HEK293 (cell line): ENCODE data around the gene EFNA2.

Source experiments
- CTCF ChIA-PET: fragments of 350-600 bp; formaldehyde crosslinking; extraction: SDS; loops from one replicate; lab custom pipeline; 2021; ENCODE audit warnings: antibody characterized with exemption; lab: Yijun Ruan, JAX
- POLR2A ChIA-PET: fragments of 300-600 bp; formaldehyde crosslinking; extraction: SDS; loops from one replicate; lab custom pipeline; 2020; ENCODE audit warnings: antibody characterized with exemption, inconsistent platforms; lab: Yijun Ruan, JAX
- H3K27ac ChIP-seq: fragments of 200-500 bp; sonication (Bioruptor generic); 2 replicates; pipeline ENCODE4 v1.5.1; 2014; ENCODE audit warnings: low read depth, low read length, control low read depth, inconsistent platforms; ENCODE audit errors: extremely low read depth
- H3K36me3 ChIP-seq, 2 experiments: fragments of 200-500 bp in 1 of 2; sonication (Bioruptor generic) in 1 of 2; 1 replicate in 1 of 2; 2 replicates in 1 of 2; pipeline ENCODE4 v1.5.1; 2014 to 2017; ENCODE audit warnings: inconsistent platforms in 2 of 2, low read length in 2 of 2; ENCODE audit not compliant: control insufficient read depth in 2 of 2, insufficient read depth in 1 of 2
- H3K4me1 ChIP-seq: fragments of 200-500 bp; sonication (Bioruptor generic); 2 replicates; pipeline ENCODE4 v1.5.1; 2014; ENCODE audit warnings: mild to moderate bottlenecking, low read length, inconsistent platforms; ENCODE audit not compliant: control insufficient read depth, insufficient read depth
- H3K4me3 ChIP-seq: 2 replicates; pipeline ENCODE4 v1.5.1; 2011; ENCODE audit warnings: low read depth, mild to moderate bottlenecking, control low read depth, low read length, moderate library complexity
- H3K9me3 ChIP-seq: fragments of 200-500 bp; sonication (Bioruptor generic); 2 replicates; pipeline ENCODE4 v1.5.1; 2014; ENCODE audit warnings: low read depth, low read length, inconsistent platforms; ENCODE audit not compliant: control insufficient read depth, insufficient read depth
- GLIS2 ChIP-seq: fragments of 450-650 bp; formaldehyde crosslinking; IDR thresholded peaks from 2 replicates; pipeline ENCODE4 v1.5.1; 2016; ENCODE audit warnings: missing biosample characterization, missing genetic modification characterization
- KLF10 ChIP-seq: fragments of 450-650 bp; IDR thresholded peaks from 2 replicates; pipeline ENCODE4 v1.5.1; 2018; ENCODE audit warnings: missing biosample characterization, mild to moderate bottlenecking, missing genetic modification characterization
- PRDM1 ChIP-seq: fragments of 450-650 bp; formaldehyde crosslinking; IDR thresholded peaks from 2 replicates; pipeline ENCODE4; 2016; ENCODE audit warnings: missing biosample characterization, missing genetic modification characterization
- SALL2 ChIP-seq: fragments of 450-650 bp; formaldehyde crosslinking; IDR thresholded peaks from 2 replicates; pipeline ENCODE4 v1.5.0; 2017; ENCODE audit warnings: missing biosample characterization, mild to moderate bottlenecking, missing genetic modification characterization, borderline replicate concordance
- SP2 ChIP-seq: fragments of 450-650 bp; formaldehyde crosslinking; IDR thresholded peaks from 2 replicates; pipeline ENCODE4 v1.5.1; 2016; ENCODE audit warnings: missing biosample characterization, missing genetic modification characterization
- ZIC2 ChIP-seq: fragments of 450-650 bp; formaldehyde crosslinking; IDR thresholded peaks from 2 replicates; pipeline ENCODE4 v1.5.1; 2016; ENCODE audit warnings: missing biosample characterization, missing genetic modification characterization
- ZNF341 ChIP-seq: fragments of 450-650 bp; formaldehyde crosslinking; IDR thresholded peaks from 2 replicates; pipeline ENCODE4; 2016; ENCODE audit warnings: low read depth, missing biosample characterization, missing genetic modification characterization
- ZNF354C ChIP-seq: fragments of 450-650 bp; formaldehyde crosslinking; IDR thresholded peaks from 2 replicates; pipeline ENCODE4 v1.5.1; 2016; ENCODE audit warnings: missing biosample characterization, missing genetic modification characterization, low read depth, borderline replicate concordance
- ZNF473 ChIP-seq: fragments of 450-650 bp; formaldehyde crosslinking; IDR thresholded peaks from 2 replicates; pipeline ENCODE4 v1.5.1; 2017; ENCODE audit warnings: missing biosample characterization, missing genetic modification characterization
- TF ChIP-seq, protein P1 (sequence below): fragments of 450-650 bp; formaldehyde crosslinking; IDR thresholded peaks from 2 replicates; pipeline ENCODE4 v1.5.1; 2016; ENCODE audit warnings: missing biosample characterization, missing genetic modification characterization
- TF ChIP-seq, protein P2 (sequence below): fragments of 450-650 bp; formaldehyde crosslinking; IDR thresholded peaks from 2 replicates; pipeline ENCODE4 v1.5.1; 2017; ENCODE audit warnings: missing biosample characterization, missing genetic modification characterization
- TF ChIP-seq, protein P3 (sequence below): fragments of 450-650 bp; formaldehyde crosslinking; IDR thresholded peaks from 2 replicates; pipeline ENCODE4 v1.5.1; 2016; ENCODE audit warnings: missing biosample characterization, missing genetic modification characterization, low read depth
- TF ChIP-seq, protein P4 (sequence below): fragments of 450-650 bp; formaldehyde crosslinking; optimal IDR thresholded peaks from 2 replicates; pipeline ENCODE3; 2016; ENCODE audit warnings: missing biosample characterization, mild to moderate bottlenecking, missing genetic modification characterization
- TF ChIP-seq, protein P5 (sequence below): fragments of 450-650 bp; formaldehyde crosslinking; IDR thresholded peaks from 2 replicates; pipeline ENCODE4 v1.5.1; 2016; ENCODE audit warnings: missing biosample characterization, missing genetic modification characterization
- TF ChIP-seq, protein P6 (sequence below): fragments of 450-650 bp; formaldehyde crosslinking; IDR thresholded peaks from 2 replicates; pipeline ENCODE4 v1.5.1; 2016; ENCODE audit warnings: missing biosample characterization, missing genetic modification characterization
- TF ChIP-seq, protein P7 (sequence below): fragments of 450-650 bp; formaldehyde crosslinking; IDR thresholded peaks from 2 replicates; pipeline ENCODE4 v1.5.1; 2017; ENCODE audit warnings: missing biosample characterization, missing genetic modification characterization

The EFNA2 gene

DNA sequence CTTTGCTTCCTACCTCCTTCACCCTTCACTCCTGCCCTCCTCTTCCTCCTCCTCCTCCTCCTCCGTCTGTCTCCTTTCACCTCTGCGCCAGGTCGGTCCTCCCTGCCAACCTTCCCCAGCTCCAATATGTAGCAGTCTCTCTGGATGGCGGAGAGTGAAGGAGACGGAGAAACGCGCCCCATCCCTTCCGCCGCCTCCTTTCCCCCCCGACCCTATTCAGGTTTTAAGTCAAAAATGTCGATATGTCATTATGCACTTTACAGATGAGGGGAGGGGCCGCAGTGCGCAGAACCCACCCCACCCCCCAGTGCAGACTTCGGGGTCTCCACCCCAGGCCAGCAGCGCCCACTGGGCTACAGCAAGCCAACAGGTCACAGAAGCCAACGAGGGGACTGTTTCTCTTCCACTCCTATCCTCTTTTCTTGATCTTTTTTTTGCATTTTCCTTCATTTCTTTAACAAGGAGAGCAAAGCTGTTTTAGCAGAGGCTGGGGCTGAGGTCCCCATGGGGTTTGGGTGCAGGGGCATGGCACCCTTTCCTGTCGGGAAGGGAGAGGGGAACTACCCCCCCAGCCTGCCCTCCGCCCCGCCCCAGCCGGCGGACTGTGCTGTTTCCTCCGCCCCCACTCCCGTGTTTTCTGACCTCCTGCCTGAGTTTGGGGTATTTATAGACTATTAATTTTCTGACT, 28.1 kb upstream of the EFNA2 start (continued):
- TF ChIP-seq, protein P1, sequence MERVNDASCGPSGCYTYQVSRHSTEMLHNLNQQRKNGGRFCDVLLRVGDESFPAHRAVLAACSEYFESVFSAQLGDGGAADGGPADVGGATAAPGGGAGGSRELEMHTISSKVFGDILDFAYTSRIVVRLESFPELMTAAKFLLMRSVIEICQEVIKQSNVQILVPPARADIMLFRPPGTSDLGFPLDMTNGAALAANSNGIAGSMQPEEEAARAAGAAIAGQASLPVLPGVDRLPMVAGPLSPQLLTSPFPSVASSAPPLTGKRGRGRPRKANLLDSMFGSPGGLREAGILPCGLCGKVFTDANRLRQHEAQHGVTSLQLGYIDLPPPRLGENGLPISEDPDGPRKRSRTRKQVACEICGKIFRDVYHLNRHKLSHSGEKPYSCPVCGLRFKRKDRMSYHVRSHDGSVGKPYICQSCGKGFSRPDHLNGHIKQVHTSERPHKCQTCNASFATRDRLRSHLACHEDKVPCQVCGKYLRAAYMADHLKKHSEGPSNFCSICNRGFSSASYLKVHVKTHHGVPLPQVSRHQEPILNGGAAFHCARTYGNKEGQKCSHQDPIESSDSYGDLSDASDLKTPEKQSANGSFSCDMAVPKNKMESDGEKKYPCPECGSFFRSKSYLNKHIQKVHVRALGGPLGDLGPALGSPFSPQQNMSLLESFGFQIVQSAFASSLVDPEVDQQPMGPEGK: peak; percentile 30; the same call in 1 of the 2 replicates
- TF ChIP-seq KLF10 (tag by site-specific recombination): no peak
- TF ChIP-seq PRDM1 (tag by site-specific recombination): peak; percentile 77
- TF ChIP-seq, protein P2, sequence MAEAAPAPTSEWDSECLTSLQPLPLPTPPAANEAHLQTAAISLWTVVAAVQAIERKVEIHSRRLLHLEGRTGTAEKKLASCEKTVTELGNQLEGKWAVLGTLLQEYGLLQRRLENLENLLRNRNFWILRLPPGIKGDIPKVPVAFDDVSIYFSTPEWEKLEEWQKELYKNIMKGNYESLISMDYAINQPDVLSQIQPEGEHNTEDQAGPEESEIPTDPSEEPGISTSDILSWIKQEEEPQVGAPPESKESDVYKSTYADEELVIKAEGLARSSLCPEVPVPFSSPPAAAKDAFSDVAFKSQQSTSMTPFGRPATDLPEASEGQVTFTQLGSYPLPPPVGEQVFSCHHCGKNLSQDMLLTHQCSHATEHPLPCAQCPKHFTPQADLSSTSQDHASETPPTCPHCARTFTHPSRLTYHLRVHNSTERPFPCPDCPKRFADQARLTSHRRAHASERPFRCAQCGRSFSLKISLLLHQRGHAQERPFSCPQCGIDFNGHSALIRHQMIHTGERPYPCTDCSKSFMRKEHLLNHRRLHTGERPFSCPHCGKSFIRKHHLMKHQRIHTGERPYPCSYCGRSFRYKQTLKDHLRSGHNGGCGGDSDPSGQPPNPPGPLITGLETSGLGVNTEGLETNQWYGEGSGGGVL (tag by site-specific recombination): peak; percentile 56
- no peak for TF ChIP-seq ZNF473 (tag by site-specific recombination)

DNA sequence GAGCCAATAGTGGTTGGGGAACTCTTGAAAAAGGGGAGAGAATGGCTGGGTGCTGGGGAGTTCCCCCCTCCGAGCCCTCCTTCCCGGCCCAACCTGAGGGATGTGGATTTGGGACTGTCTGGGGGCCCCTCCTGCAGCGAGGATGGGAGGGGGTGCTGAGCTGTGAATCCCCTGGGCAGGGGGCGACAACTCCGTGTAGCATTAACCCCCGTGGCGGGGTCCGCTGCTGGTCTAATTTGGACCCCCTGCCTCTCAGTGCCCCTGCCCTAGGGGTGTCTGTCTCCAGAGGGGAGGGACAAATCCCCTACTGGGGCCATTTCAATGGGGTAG, 27.5 kb upstream of the EFNA2 start:
- POLR2A ChIA-PET: interaction anchor here (0.6 to 10.8 kb wide), 4 partner anchors 8 to 688 kb away, joined by 3 to 407 read pairs (median 4); partner anchors contain the start of gene CIRBP
- Histone ChIP-seq H3K4me3 (no peak overlapping the region), H3K4me1 (peaks cover 27% of the 10 kb centered on the region), H3K9me3 (no peaks in the 10 kb centered on the region), H3K36me3 (peaks cover 21 to 49% of the 10 kb centered on the region in 2 experiments), H3K27ac (peak overlapping the region; percentile 54)
- CTCF ChIA-PET: interaction anchor here (0.6 to 1.4 kb wide), 3 partner anchors 9 to 179 kb away, joined by 3 to 5 read pairs (median 3); no protein-coding TSS in a partner anchor
- TF ChIP-seq SALL2 (tag by site-specific recombination) (no peak), ZIC2 (peak; percentile 85), GLIS2 (tag by site-specific recombination) (peak; percentile 89), ZNF354C (no peak), ZNF341 (tag by site-specific recombination) (0 out of 2 replicates have a peak, but pooled peaks have one; percentile 19), SP2 (peak; percentile 57)
- TF ChIP-seq, protein P3, sequence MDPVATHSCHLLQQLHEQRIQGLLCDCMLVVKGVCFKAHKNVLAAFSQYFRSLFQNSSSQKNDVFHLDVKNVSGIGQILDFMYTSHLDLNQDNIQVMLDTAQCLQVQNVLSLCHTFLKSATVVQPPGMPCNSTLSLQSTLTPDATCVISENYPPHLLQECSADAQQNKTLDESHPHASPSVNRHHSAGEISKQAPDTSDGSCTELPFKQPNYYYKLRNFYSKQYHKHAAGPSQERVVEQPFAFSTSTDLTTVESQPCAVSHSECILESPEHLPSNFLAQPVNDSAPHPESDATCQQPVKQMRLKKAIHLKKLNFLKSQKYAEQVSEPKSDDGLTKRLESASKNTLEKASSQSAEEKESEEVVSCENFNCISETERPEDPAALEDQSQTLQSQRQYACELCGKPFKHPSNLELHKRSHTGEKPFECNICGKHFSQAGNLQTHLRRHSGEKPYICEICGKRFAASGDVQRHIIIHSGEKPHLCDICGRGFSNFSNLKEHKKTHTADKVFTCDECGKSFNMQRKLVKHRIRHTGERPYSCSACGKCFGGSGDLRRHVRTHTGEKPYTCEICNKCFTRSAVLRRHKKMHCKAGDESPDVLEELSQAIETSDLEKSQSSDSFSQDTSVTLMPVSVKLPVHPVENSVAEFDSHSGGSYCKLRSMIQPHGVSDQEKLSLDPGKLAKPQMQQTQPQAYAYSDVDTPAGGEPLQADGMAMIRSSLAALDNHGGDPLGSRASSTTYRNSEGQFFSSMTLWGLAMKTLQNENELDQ (tag by site-specific recombination): no peak
- TF ChIP-seq, protein P4, sequence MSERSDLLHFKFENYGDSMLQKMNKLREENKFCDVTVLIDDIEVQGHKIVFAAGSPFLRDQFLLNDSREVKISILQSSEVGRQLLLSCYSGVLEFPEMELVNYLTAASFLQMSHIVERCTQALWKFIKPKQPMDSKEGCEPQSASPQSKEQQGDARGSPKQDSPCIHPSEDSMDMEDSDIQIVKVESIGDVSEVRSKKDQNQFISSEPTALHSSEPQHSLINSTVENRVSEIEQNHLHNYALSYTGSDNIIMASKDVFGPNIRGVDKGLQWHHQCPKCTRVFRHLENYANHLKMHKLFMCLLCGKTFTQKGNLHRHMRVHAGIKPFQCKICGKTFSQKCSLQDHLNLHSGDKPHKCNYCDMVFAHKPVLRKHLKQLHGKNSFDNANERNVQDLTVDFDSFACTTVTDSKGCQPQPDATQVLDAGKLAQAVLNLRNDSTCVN (tag by site-specific recombination): no peak
- TF ChIP-seq, protein P5, sequence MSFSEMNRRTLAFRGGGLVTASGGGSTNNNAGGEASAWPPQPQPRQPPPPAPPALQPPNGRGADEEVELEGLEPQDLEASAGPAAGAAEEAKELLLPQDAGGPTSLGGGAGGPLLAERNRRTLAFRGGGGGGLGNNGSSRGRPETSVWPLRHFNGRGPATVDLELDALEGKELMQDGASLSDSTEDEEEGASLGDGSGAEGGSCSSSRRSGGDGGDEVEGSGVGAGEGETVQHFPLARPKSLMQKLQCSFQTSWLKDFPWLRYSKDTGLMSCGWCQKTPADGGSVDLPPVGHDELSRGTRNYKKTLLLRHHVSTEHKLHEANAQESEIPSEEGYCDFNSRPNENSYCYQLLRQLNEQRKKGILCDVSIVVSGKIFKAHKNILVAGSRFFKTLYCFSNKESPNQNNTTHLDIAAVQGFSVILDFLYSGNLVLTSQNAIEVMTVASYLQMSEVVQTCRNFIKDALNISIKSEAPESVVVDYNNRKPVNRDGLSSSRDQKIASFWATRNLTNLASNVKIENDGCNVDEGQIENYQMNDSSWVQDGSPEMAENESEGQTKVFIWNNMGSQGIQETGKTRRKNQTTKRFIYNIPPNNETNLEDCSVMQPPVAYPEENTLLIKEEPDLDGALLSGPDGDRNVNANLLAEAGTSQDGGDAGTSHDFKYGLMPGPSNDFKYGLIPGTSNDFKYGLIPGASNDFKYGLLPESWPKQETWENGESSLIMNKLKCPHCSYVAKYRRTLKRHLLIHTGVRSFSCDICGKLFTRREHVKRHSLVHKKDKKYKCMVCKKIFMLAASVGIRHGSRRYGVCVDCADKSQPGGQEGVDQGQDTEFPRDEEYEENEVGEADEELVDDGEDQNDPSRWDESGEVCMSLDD (tag by site-specific recombination): 0 out of 2 replicates have a peak, but pooled peaks have one; percentile 31
- TF ChIP-seq, protein P6, sequence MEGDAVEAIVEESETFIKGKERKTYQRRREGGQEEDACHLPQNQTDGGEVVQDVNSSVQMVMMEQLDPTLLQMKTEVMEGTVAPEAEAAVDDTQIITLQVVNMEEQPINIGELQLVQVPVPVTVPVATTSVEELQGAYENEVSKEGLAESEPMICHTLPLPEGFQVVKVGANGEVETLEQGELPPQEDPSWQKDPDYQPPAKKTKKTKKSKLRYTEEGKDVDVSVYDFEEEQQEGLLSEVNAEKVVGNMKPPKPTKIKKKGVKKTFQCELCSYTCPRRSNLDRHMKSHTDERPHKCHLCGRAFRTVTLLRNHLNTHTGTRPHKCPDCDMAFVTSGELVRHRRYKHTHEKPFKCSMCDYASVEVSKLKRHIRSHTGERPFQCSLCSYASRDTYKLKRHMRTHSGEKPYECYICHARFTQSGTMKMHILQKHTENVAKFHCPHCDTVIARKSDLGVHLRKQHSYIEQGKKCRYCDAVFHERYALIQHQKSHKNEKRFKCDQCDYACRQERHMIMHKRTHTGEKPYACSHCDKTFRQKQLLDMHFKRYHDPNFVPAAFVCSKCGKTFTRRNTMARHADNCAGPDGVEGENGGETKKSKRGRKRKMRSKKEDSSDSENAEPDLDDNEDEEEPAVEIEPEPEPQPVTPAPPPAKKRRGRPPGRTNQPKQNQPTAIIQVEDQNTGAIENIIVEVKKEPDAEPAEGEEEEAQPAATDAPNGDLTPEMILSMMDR: no peak
- TF ChIP-seq, protein P7, sequence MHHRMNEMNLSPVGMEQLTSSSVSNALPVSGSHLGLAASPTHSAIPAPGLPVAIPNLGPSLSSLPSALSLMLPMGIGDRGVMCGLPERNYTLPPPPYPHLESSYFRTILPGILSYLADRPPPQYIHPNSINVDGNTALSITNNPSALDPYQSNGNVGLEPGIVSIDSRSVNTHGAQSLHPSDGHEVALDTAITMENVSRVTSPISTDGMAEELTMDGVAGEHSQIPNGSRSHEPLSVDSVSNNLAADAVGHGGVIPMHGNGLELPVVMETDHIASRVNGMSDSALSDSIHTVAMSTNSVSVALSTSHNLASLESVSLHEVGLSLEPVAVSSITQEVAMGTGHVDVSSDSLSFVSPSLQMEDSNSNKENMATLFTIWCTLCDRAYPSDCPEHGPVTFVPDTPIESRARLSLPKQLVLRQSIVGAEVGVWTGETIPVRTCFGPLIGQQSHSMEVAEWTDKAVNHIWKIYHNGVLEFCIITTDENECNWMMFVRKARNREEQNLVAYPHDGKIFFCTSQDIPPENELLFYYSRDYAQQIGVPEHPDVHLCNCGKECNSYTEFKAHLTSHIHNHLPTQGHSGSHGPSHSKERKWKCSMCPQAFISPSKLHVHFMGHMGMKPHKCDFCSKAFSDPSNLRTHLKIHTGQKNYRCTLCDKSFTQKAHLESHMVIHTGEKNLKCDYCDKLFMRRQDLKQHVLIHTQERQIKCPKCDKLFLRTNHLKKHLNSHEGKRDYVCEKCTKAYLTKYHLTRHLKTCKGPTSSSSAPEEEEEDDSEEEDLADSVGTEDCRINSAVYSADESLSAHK: no peak
